Liver (tissue), 3 donors: ENCODE results near the gene SIGLEC12.

Experiments used
- ATF3 ChIP-seq: IDR thresholded peaks from 2 replicates; pipeline ENCODE4 v1.6.1; 2016; ENCODE audit warnings: antibody characterized with exemption
- CTCF ChIP-seq: fragments of 150-350 bp; IDR thresholded peaks from 2 replicates; pipeline ENCODE4 v1.5.1; 2017; ENCODE audit warnings: improper control_type of control experiment, low read depth, low read length; ENCODE audit not compliant: missing input control
- EGR1 ChIP-seq, 2 donors: IDR thresholded peaks; 2 replicates each; pipeline ENCODE4 v1.6.1; 2016 to 2018; ENCODE audit warnings: antibody characterized with exemption in 2 of 2, low read depth in 2 of 2
- FOXA1 ChIP-seq: IDR thresholded peaks from 2 replicates; pipeline ENCODE4 v1.6.1; 2016; ENCODE audit warnings: antibody characterized with exemption
- GABPA ChIP-seq, 2 donors: IDR thresholded peaks in 1 of 2; conservative IDR thresholded peaks in 1 of 2; 2 replicates each; pipeline ENCODE4 v1.6.1; 2016; ENCODE audit warnings: antibody characterized with exemption in 2 of 2, mild to moderate bottlenecking in 1 of 2, moderate library complexity in 1 of 2
- MAX ChIP-seq: IDR thresholded peaks from 2 replicates; pipeline ENCODE4 v1.6.1; 2016; ENCODE audit warnings: antibody characterized with exemption
- REST ChIP-seq: IDR thresholded peaks from 2 replicates; pipeline ENCODE4 v1.6.1; 2016; ENCODE audit warnings: antibody characterized with exemption, mild to moderate bottlenecking
- RXRA ChIP-seq, 2 donors: IDR thresholded peaks; 2 replicates each; pipeline ENCODE4 v1.6.1; 2017 to 2018; ENCODE audit warnings: antibody characterized with exemption in 2 of 2, mild to moderate bottlenecking in 1 of 2
- TAF1 ChIP-seq: conservative IDR thresholded peaks from 2 replicates; pipeline ENCODE4 v1.6.1; 2016; ENCODE audit warnings: antibody characterized with exemption, mild to moderate bottlenecking
- ZBTB33 ChIP-seq: IDR thresholded peaks from 2 replicates; pipeline ENCODE4 v1.6.1; 2016; ENCODE audit warnings: antibody characterized with exemption
- donor health status: healthy.
- donor health status: healthy.

GRCh38 chr19:51461723-51462161 lies 39.9 kb downstream of the SIGLEC12 start:
- TF ChIP-seq CTCF = no peak
- no peak for TF ChIP-seq GABPA (IDR thresholded peaks at IDR 0.05 in 1 of 2, conservative IDR thresholded peaks at IDR 0.05 in 1 of 2)
- no peak for TF ChIP-seq REST
- TF ChIP-seq ZBTB33 = no peak
- TF ChIP-seq MAX = no peak
- no peak for TF ChIP-seq EGR1 (IDR thresholded peaks at IDR 0.05; ENCODE audit: low read depth in 2 of 2)
- no peak for TF ChIP-seq FOXA1
- no peak for TF ChIP-seq RXRA (IDR thresholded peaks at IDR 0.05)
- no peak for TF ChIP-seq TAF1
- TF ChIP-seq ATF3 = no peak
